ENCODE data around the gene ZC2HC1C. TPM values are rescaled to one million over a fixed set of nuclear protein-coding genes. Genes with fewer than 3 reads are reported as not detected.

ZC2HC1C gene
- total and polyA plus RNA-seq, 2 of the 13 experiments (the other 11 are each of a cell fraction or from before 2014, with no cell fraction given) = 3.3 to 3.5 TPM

GRCh38 chr14:75063491-75064204 lies 5.8 kb upstream of the ZC2HC1C start, which contains the start of gene ACYP1 (continued):
- TF ChIP-seq MXD1 (CRISPR knock-in tag; IDR thresholded peaks at IDR 0.05) = no peak
- TF ChIP-seq TERF1 (CRISPR knock-in tag; IDR thresholded peaks at IDR 0.05) = no peak
- TF ChIP-seq ZHX2 (IDR thresholded peaks at IDR 0.05; ENCODE audit: low read depth) = 0 out of 2 replicates have a peak, but pooled peaks have one; percentile 22
- no peak for TF ChIP-seq ZHX2 (CRISPR knock-in tag; IDR thresholded peaks at IDR 0.05; ENCODE audit: borderline replicate concordance)
- TF ChIP-seq ZMAT3 (CRISPR knock-in tag; conservative IDR thresholded peaks at IDR 0.05) = no peak
- no peak for TF ChIP-seq ZFP82 (CRISPR knock-in tag; IDR thresholded peaks at IDR 0.05; ENCODE audit: borderline replicate concordance)
- no peak for TF ChIP-seq MBD4 (IDR thresholded peaks at IDR 0.05; ENCODE audit: borderline replicate concordance, low read length)
- TF ChIP-seq FOXA3 (CRISPR knock-in tag; IDR thresholded peaks at IDR 0.05) = no peak
- no peak for TF ChIP-seq RORA (CRISPR knock-in tag; IDR thresholded peaks at IDR 0.05)
- no peak for TF ChIP-seq ZNF749 (CRISPR knock-in tag; IDR thresholded peaks at IDR 0.05; ENCODE audit: borderline replicate concordance)
- TF ChIP-seq ZFP36L1 (CRISPR knock-in tag; IDR thresholded peaks at IDR 0.05) = no peak
- no peak for TF ChIP-seq UBTF (CRISPR knock-in tag; IDR thresholded peaks at IDR 0.05)
- no peak for TF ChIP-seq TBL1XR1 (IDR thresholded peaks at IDR 0.05; ENCODE audit: borderline replicate concordance, low read length, partially characterized antibody)
- TF ChIP-seq SMYD3 (CRISPR knock-in tag; IDR thresholded peaks at IDR 0.05) = no peak
- no peak for TF ChIP-seq SNAPC5 (CRISPR knock-in tag; IDR thresholded peaks at IDR 0.05; ENCODE audit: borderline replicate concordance)
- TF ChIP-seq RFX3 (CRISPR knock-in tag; IDR thresholded peaks at IDR 0.05) = no peak
- TF ChIP-seq MIER3 (CRISPR knock-in tag; IDR thresholded peaks at IDR 0.05; ENCODE audit: borderline replicate concordance) = no peak; the same call in 1 of the 2 replicates
- no peak for TF ChIP-seq NFRKB (IDR thresholded peaks at IDR 0.05)
- TF ChIP-seq GTF3A (CRISPR knock-in tag; conservative IDR thresholded peaks at IDR 0.05) = no peak
